Keratinocyte (primary cell): Measurements from ENCODE around the gene GRB10. TPM values are rescaled to one million over a fixed set of nuclear protein-coding genes. Genes with fewer than 3 reads are reported as not detected.

ENCODE experiments used
- DNase-seq: peaks from one replicate; pipeline ENCODE4 v3.0.0-alpha.2; 2011; ENCODE audit warnings: low read depth, missing footprints, low spot score
- FAIRE-seq: peaks from 2 replicates; lab custom pipeline; 2011; peaks lifted over from hg19 to GRCh38; lab: Jason Lieb, UNC
- H2AFZ ChIP-seq: 2 replicates; pipeline ENCODE4 v1.6.0; 2012; ENCODE audit warnings: low read length, control low read depth, inconsistent platforms; ENCODE audit not compliant: control insufficient read depth
- H3K27ac ChIP-seq: 2 replicates; pipeline ENCODE4 v1.5.1; 2011; ENCODE audit warnings: low read length; ENCODE audit not compliant: control insufficient read depth, insufficient read depth
- H3K27me3 ChIP-seq: 3 replicates; pipeline ENCODE4 v1.6.0; 2011; ENCODE audit warnings: low read length; ENCODE audit not compliant: control insufficient read depth, insufficient read depth; ENCODE audit errors: extremely low read depth
- H3K36me3 ChIP-seq, 2 experiments: 2 replicates in 1 of 2; 3 replicates in 1 of 2; pipeline ENCODE4 v1.5.1; 2011; ENCODE audit warnings: low read length in 2 of 2, mild to moderate bottlenecking in 1 of 2; ENCODE audit not compliant: control insufficient read depth in 2 of 2, insufficient read depth in 2 of 2; ENCODE audit errors: extremely low read depth in 1 of 2
- H3K4me1 ChIP-seq: 3 replicates; pipeline ENCODE4 v1.5.1; 2011; ENCODE audit warnings: low read length; ENCODE audit not compliant: control insufficient read depth, insufficient read depth; ENCODE audit errors: extremely low read depth
- H3K4me2 ChIP-seq: 3 replicates; pipeline ENCODE4 v1.6.0; 2011; ENCODE audit warnings: low read depth, low read length; ENCODE audit not compliant: control insufficient read depth, insufficient read depth; ENCODE audit errors: extremely low read depth
- H3K4me3 ChIP-seq, 3 experiments: fragments of 200-600 bp in 1 of 3; sonication (generic) in 1 of 3; 2 replicates in 2 of 3; 3 replicates in 1 of 3; pipeline ENCODE4 v1.5.1; 2011 to 2016; ENCODE audit warnings: low read length in 3 of 3, mild to moderate bottlenecking in 3 of 3, control low read depth in 2 of 3, inconsistent platforms in 1 of 3, low read depth in 1 of 3, mixed read lengths in 1 of 3, mixed run types in 1 of 3, moderate library complexity in 1 of 3; ENCODE audit not compliant: control insufficient read depth in 2 of 3, insufficient read depth in 2 of 3; ENCODE audit errors: extremely low read depth in 1 of 3
- H3K79me2 ChIP-seq: 2 replicates; pipeline ENCODE4 v1.6.0; 2012; ENCODE audit warnings: low read length; ENCODE audit not compliant: control insufficient read depth, insufficient read depth
- H3K9ac ChIP-seq: 3 replicates; pipeline ENCODE4 v1.6.0; 2011; ENCODE audit warnings: low read length; ENCODE audit not compliant: control insufficient read depth, insufficient read depth; ENCODE audit errors: extremely low read depth
- H3K9me1 ChIP-seq: 3 replicates; pipeline ENCODE4 v1.6.0; 2011; ENCODE audit warnings: low read length; ENCODE audit not compliant: control insufficient read depth, insufficient read depth; ENCODE audit errors: extremely low read depth
- H3K9me3 ChIP-seq: 2 replicates; pipeline ENCODE4 v1.5.1; 2012; ENCODE audit warnings: low read depth, low read length; ENCODE audit not compliant: control insufficient read depth
- H4K20me1 ChIP-seq: 3 replicates; pipeline ENCODE4 v1.6.0; 2011; ENCODE audit warnings: low read length; ENCODE audit not compliant: control insufficient read depth, insufficient read depth; ENCODE audit errors: extremely low read depth
- EZH2 ChIP-seq: IDR thresholded peaks from one replicate; pipeline ENCODE4 v1.6.1; 2012; ENCODE audit warnings: inconsistent platforms, mild to moderate bottlenecking, low read length, moderate library complexity
- dilution Hi-C: fragments of 300-500 bp; cut with MboI; formaldehyde crosslinking; loops from one replicate; pipeline ENCODE4 v1.7.0; 2020; ENCODE audit warnings: low sequenced_read_pairs; ENCODE audit not compliant: extremely low pct_ligation_motif_present
- polyA plus RNA-seq, 5 experiments: library from polyadenylated mRNA; depleted of rRNA in 3 of 5; stranded (reverse) in 3 of 5; stranded (forward) in 1 of 5; unstranded in 1 of 5; fragments of >200 nt; gene quantifications; 1 replicate in 1 of 5; 2 replicates in 3 of 5; 3 replicates in 1 of 5; pipeline versions ENCODE4 v1.2.1 to v1.2.3, GENCODE V29; 2011 to 2012; ENCODE audit warnings: missing spikeins in 2 of 5, low read depth in 1 of 5, low replicate concordance in 1 of 5
- TF ChIP-seq, protein P1 (sequence below), 3 experiments: IDR thresholded peaks in 1 of 3; conservative IDR thresholded peaks in 1 of 3; optimal IDR thresholded peaks in 1 of 3; 2 replicates in 2 of 3; 3 replicates in 1 of 3; pipeline versions ENCODE3 to v1.5.1; 2011; ENCODE audit warnings: low read length in 3 of 3, mild to moderate bottlenecking in 3 of 3, moderate library complexity in 2 of 3, control low read depth in 1 of 3, inconsistent platforms in 1 of 3; ENCODE audit not compliant: insufficient read depth in 2 of 3; ENCODE audit errors: extremely low read depth in 1 of 3

Gene GRB10
- polyA plus RNA-seq, 1 donor (not counting 4 experiments of a cell fraction or from before 2014, with no cell fraction given), result 4.4 TPM

DNA sequence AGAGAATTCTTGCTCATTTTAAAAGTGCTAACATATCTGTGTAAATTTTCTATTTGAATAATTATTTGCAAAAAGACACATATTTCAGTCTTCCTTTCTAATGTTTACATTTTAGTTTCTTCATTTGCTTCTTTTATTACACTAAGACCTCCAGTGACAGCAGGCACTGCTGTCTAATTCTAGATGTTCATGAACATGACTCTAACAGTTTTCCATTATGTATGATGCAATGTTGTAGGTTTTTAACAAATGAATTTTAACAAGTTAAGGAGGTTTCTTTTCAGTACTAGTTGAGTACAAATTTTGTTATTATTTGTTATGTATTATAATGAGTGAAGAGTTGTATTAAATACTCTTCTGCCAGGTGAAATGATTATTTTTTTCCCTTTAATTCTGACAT is 83.6 kb downstream of the GRB10 start:
- Histone ChIP-seq H3K79me2 (no peaks in the 10 kb centered on the region), H2AFZ (no peak overlapping the region), H3K9me3 (no peaks in the 10 kb centered on the region), H3K9me1 (no peaks in the 10 kb centered on the region), H3K4me3 (no peak overlapping the region), H3K27me3 (no peaks in the 10 kb centered on the region), H3K27ac (no peak overlapping the region), H4K20me1 (no peaks in the 10 kb centered on the region), H3K36me3 (peaks cover 0 to 1% of the 10 kb centered on the region in 2 experiments), H3K4me1 (no peaks in the 10 kb centered on the region), H3K4me2 (no peak overlapping the region), H3K9ac (no peak overlapping the region)
- DNase-seq (no peak), FAIRE-seq (no peak)
- dilution Hi-C loops, result no loop called here
- TF ChIP-seq, protein P1, sequence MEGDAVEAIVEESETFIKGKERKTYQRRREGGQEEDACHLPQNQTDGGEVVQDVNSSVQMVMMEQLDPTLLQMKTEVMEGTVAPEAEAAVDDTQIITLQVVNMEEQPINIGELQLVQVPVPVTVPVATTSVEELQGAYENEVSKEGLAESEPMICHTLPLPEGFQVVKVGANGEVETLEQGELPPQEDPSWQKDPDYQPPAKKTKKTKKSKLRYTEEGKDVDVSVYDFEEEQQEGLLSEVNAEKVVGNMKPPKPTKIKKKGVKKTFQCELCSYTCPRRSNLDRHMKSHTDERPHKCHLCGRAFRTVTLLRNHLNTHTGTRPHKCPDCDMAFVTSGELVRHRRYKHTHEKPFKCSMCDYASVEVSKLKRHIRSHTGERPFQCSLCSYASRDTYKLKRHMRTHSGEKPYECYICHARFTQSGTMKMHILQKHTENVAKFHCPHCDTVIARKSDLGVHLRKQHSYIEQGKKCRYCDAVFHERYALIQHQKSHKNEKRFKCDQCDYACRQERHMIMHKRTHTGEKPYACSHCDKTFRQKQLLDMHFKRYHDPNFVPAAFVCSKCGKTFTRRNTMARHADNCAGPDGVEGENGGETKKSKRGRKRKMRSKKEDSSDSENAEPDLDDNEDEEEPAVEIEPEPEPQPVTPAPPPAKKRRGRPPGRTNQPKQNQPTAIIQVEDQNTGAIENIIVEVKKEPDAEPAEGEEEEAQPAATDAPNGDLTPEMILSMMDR (optimal IDR thresholded peaks at IDR 0.05 in 1 of 3, IDR thresholded peaks at IDR 0.05 in 1 of 3, conservative IDR thresholded peaks at IDR 0.05 in 1 of 3; ENCODE audit: extremely low read depth in 1 of 3, insufficient read depth in 2 of 3, low read length in 3 of 3), result no peak

DNA sequence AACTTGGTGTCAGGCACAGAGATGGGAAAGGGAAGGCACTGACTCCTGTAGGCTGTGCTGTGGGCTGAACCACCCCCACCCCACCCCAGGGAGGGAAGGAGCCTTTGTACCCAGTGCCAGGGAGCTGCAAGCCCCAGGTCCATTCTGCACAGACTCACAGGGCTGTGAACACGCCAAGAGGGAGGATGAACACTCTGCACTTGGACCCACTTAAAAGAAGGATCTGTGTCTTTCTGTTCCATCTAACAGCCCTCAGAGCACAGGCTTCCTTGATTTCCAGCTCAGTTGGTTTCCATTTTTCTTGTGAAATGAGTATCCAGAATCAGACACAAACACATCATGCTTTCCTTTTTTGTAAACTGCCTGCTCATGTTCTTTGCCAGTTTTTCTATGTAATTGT is 84.9 kb downstream of the GRB10 start:
- no peak for TF ChIP-seq EZH2
- TF ChIP-seq, protein P1 (optimal IDR thresholded peaks at IDR 0.05 in 1 of 3, IDR thresholded peaks at IDR 0.05 in 1 of 3, conservative IDR thresholded peaks at IDR 0.05 in 1 of 3; ENCODE audit: extremely low read depth in 1 of 3, insufficient read depth in 2 of 3, low read length in 3 of 3), result no peak
- dilution Hi-C loops, result no loop called here
- Histone ChIP-seq H3K9me1 (no peaks in the 10 kb centered on the region), H3K4me3 (no peak overlapping the region), H3K27me3 (no peaks in the 10 kb centered on the region), H3K4me2 (no peak overlapping the region), H3K27ac (no peak overlapping the region), H4K20me1 (no peaks in the 10 kb centered on the region), H3K4me1 (no peaks in the 10 kb centered on the region), H3K9ac (no peak overlapping the region), H3K79me2 (no peaks in the 10 kb centered on the region), H3K36me3 (peaks cover 0 to 1% of the 10 kb centered on the region in 2 experiments), H2AFZ (no peak overlapping the region), H3K9me3 (no peaks in the 10 kb centered on the region)
- DNase-seq (no peak), FAIRE-seq (no peak)
